T1000 (cell line): Measurements from ENCODE around the gene GPR89B.
"Not testable (repeated sequence)": the region's sequence is repeated elsewhere in the genome, so short reads cannot be mapped to it uniquely, and the experiment has no call there.

Source experiments
- DNase-seq: peaks from one replicate; lab custom pipeline; 2025; ENCODE audit warnings: mixed read lengths; lab: John Stamatoyannopoulos, UW

The GPR89B gene

DNA sequence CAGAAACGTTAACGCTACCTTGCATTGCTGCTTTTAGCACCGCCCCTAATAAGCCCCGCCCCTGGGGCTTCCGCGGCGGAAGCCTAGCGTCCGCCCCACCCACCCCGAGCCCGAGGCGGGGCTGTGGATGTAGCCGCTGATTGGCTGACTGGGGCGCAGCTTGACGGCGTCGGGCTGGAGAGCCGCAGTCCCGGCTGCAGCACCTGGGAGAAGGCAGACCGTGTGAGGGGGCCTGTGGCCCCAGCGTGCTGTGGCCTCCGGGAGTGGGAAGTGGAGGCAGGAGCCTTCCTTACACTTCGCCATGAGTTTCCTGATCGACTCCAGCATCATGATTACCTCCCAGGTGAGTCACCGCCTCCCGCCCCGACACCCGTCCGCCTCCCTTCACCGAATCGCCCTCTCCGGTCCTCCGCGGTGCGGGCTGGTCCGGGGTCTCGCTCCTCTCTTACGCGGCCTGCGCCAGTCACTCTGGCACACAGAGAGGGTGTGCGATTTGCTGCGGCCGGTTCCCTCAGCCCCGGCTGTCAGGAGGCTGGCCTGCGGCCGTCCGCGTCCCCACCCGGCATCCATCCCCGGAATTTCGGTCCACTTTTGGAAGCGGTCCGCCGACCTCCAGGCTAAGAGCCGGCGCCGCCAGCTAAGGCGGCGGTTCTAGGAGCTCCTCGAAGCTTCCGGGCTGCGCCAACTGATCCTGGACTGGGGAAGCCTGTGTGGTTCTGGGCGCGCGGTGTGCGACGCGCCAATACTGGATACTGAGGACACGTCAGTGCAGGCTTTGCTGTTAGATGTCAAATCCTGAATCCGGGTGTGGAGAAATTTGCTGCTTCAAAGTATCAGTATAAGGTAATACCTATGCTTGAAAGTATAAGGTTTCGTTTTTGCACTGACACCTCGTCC, at the start of gene GPR89B:
GPR89B (plus strand) TSS at position 185 of the 897 bp plus-strand sequence; CDS start at position 302, 117 bp downstream.
- DNase-seq: peak; percentile 63

- DNase-seq: no peak
Observed at GRCh38 chr1:147879911-147880310, 48.3 kb upstream of the GPR89B start.

DNA sequence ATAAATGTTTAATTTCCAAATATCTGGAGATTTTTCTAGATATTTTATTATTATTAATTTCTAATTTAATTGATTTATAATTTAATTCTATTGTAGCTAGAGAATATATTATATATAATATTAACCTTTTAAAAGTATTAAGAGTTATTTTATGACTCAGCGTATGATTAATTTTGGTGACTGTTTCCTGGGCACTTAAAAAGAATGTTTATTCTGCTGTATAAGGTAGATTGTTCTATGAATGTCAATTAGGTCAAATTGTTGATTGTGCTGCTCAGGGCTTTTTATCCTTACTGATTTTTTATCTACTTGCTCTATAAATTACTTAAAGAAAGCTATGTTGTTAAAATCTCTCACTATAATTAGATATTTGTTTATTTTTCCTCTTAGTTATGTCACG, 45.7 kb upstream of the GPR89B start:
- DNase-seq: no peak

- no peak for DNase-seq
Observed at GRCh38 chr1:147890177-147890790, 37.9 kb upstream of the GPR89B start.

DNA sequence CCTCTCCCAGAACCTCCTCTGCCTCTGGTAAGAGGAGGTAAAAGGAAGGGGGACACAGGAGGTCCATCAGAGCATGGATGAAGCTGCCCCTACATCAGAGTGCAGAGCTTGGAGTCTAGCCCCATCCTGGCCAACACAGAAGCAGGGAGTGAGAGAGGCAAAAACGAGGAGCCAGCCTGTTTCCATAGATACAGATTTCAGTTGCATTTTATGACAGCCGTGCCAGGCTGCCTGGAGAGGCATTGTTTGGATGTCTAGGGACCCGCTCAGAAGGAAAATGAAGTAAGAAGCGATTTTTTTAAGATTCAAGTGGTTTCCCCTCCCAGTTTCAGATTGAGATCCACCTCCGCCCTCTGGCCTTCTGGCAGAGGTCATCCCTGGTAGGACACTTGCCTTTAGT, 37.1 kb upstream of the GPR89B start:
- DNase-seq: no peak

- no peak for DNase-seq
Observed at GRCh38 chr1:147892216-147892615, 36.0 kb upstream of the GPR89B start.

DNA sequence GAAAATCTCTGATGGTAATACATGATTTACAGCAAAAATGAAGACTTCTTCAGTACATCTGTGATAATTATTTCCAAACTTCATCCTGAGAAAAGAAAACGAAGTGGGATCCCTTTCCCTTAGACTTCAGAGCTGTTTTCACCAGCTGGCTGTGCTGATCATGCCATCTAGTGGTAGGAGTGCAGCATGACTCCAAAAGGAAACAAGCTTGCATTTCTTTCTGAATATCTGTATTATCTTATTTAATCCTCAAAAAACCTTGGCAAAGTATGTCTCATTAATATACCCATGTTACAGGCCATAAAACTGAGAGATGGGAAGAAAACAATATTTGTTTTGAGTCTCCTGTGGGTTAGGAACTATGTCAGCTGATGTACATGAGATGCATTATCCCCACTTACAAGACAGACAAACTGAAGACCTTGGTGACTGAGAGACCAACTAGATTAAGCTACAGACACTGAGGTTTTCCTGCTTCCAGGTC, 35.4 kb upstream of the GPR89B start:
- peak; percentile 10 for DNase-seq

DNA sequence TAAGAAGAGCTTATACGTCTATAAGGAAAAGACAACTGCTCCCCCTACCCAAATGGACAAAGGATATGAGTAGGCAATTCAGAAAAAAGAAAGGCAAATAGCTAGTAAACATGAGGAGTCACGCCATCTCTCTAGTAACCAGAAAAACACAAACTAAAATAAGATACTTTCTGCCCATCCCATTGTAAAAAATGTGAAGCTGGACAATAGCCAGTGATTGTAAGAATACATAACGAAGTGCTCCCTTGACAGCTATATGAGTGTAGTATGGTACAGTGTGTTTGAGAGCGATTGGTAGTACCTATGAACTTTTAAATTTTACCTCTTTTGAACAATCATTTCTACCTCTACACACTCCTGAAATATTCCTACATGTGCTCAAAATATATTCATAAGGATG, 33.1 kb upstream of the GPR89B start:
- DNase-seq: no peak

- DNase-seq: no peak
Observed at GRCh38 chr1:147897029-147897752, 31.0 kb upstream of the GPR89B start.

DNA sequence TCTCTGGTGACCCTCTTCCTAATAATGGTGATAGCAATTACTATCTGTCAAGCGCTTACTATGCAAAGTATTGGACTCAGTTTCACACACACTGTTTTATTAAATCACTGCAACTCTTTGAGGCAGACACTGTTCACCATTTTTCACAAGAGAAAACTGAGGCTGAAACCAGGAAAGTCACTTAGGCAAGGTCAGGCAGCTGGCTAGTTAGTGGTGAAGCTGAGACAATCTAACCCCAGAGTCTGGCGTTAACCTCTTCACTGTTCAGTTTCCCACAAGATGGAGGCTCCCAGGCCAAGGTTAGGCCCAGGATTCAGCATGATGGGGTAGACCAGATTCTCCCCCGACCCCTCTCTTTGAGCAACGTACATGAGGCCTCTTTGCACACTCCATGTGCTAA, 30.4 kb upstream of the GPR89B start:
- no peak for DNase-seq

GRCh38 chr1:147902253-147902845, 25.9 kb upstream of the GPR89B start, which contains the start of gene GJA8:
TSS of gene GJA8 (plus strand) at chr1:147902795. CDS start at chr1:147907956, 5,161 bp downstream.
- DNase-seq: no peak

DNA sequence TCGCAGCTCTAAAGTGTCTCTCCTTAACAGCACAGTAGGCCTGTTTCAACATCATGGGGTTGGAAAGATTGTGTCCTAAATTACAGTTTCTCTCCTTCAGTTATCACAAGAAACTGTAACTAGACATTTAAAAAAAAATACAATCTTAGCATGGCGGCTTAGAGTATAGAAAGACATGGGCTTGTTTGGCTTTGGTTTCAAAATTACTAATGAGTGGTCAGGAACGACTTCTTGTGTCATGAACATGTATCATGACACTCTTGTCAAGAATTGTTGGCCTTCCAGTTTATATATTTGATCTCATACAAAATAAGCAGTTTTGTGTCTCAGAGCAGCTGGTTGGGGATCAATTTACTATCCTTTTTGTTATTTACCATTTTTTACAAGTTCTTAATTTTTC, 23.5 kb upstream of the GPR89B start:
- no peak for DNase-seq

GRCh38 chr1:147907786-147908509, 20.3 kb upstream of the GPR89B start:
- no peak for DNase-seq

- no peak for DNase-seq
Observed at GRCh38 chr1:147912553-147912952, 15.7 kb upstream of the GPR89B start.

DNA sequence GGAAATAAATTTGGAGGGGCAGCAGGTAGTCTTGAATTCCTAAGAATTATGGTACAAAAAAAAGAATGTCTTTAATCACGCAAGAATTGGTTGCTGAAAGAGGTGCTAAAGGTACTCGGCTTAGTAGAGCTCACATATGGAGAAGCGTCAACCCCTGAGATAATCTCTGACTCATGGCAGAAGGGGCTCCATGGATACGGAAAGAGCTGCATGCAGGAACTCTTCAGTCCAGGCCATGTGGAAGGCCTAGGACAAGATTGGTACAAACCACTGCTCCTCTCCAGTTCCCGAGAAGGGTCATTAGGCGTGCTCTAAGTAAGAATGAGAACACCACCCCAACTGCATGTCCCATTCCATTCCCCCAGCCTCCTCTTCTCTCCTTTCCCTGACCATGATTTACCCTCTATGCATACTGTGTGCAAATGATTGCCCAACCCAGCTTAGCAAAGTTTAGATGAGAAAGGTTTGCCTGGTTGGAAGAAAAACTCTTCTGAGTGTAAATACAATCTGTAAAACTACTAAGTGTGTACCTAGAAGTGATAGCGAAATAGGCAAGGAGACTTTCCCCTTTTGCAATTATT, 14.8 kb upstream of the GPR89B start:
- DNase-seq: no peak

DNA sequence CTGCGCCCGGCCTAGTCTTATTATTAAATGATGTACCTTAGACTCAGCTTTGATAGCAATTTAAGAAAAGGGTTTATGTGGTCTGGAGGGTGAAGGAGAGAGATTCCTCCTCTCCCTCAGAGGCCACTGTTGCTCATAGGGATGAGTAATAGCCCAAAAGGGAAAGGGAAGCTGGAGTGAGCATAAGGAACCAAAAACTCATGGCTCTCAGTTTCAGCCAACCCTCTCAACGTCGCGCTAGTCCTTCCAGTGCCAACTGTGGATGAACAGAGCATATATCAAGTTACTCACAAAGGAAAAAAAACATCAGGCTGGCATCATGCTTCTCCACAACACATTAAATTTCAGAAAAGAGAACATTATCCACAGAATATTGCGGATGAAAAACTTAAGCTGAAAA, 8.3 kb upstream of the GPR89B start:
- no peak for DNase-seq

DNA sequence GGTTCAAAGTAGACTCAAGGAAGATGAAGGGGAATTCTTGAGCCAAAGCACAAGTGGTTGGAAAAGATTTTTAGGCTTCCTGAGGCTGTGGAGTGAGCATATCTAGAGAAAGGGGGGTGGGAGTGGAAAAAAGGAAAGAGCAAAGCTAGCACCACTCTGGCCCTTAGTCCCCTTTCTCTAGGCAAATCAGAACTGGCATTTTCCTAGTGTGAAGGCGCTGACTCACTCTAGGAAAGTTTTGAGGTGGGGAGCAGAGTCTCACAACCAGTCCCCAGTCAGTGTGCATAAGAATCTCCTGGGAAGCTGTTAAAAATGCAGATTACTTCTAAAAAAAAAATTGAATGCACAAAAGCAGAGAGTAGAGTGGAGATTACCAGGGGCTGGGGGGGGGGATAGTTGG, 3.4 kb upstream of the GPR89B start:
- DNase-seq: no peak

GRCh38 chr1:147927215-147927614, 1.0 kb upstream of the GPR89B start:
- not testable (repeated sequence) for DNase-seq

GRCh38 chr1:147927689-147928088, 531 bp upstream of the GPR89B start:
- not testable (repeated sequence) for DNase-seq

- DNase-seq: not testable (repeated sequence)
Observed at GRCh38 chr1:147931137-147931536, 2.9 kb downstream of the GPR89B start.

GRCh38 chr1:147935296-147935695, 7.1 kb downstream of the GPR89B start:
- not testable (repeated sequence) for DNase-seq
